ENCODE data around the gene MLLT10. TPM values are rescaled to one million over a fixed set of nuclear protein-coding genes. Genes with fewer than 3 reads are reported as not detected.

Gene MLLT10
- total and polyA plus RNA-seq, 2 experiments from 2014 or later: 16.8 to 34.9 TPM

DNA sequence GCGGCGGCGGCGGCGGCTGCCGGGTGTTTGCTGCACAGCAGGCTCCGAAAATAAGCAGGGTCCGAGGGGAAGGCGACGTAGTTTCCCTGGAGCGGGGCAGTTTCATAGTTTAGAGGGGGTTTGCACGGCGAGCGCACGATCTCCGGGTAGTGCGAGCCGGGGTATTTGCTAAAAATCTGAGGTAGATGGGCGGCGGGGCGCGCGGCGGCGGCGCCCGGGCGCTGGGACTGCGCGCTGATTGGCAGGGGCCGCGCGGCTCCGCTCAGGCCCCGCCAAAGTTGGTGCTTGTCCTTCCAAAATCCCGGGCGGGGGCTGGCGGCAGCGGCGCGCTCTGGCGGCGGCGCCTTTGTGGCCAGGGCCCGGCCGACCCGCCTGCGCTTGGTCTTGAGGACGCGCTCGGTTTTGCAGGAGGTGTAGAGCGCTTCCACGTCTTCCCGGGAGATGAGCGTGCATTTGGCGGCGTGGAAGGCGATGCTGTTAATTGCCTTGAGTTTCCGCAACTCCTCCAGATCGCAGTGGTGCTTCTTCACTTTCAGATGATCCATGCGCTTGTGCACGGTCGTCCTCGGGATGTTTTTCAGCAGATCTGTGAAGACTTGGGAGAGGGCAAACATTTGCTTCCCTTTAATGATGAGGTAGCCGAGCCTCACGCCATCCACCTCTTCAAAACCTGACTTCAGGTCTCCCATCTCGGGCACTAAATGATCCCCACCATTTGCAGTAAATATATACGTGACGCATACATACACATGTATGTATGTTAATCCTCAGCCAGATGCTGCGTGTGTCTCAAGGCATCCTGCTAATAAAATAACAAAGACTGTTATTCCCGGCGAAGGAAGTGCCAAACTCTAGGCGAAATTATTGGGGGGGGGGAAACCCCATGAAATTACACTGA lies 16.6 kb upstream of the MLLT10 start:
- H3K4me3 ChIP-seq: peak overlapping the region; percentile 38
- peak; percentile 52 for DNase-seq (ENCODE audit: low spot score)
- H3K27me3 ChIP-seq: peaks cover 38% of the 10 kb centered on the region
- H4K20me1 ChIP-seq (ENCODE audit: insufficient read depth, poor library complexity, severe bottlenecking): no peaks in the 10 kb centered on the region
- peaks cover 32% of the 10 kb centered on the region for H3K4me1 ChIP-seq (ENCODE audit: insufficient read depth)
- no peaks in the 10 kb centered on the region for H3K9me2 ChIP-seq (replicated peaks; ENCODE audit: insufficient read depth)
- peak overlapping the region; percentile 37 for H2AFZ ChIP-seq
- peaks cover 69% of the 10 kb centered on the region for H3K79me2 ChIP-seq
- no peaks in the 10 kb centered on the region for H3K9me3 ChIP-seq (ENCODE audit: low read depth)
- H3K27ac ChIP-seq: peak overlapping the region; percentile 97
- H3K4me2 ChIP-seq: peak overlapping the region; percentile 87
- 1% methylated on average over 68 of the region's 73 CpGs for WGBS (ENCODE audit: low lambda C conversion rate, missing lambda C conversion rate)
- peak; percentile 79 for TF ChIP-seq EZH2phosphoT487 (IDR thresholded peaks at IDR 0.05; ENCODE audit: low read depth, severe bottlenecking, unreplicated experiment)
- TF ChIP-seq, protein P1, sequence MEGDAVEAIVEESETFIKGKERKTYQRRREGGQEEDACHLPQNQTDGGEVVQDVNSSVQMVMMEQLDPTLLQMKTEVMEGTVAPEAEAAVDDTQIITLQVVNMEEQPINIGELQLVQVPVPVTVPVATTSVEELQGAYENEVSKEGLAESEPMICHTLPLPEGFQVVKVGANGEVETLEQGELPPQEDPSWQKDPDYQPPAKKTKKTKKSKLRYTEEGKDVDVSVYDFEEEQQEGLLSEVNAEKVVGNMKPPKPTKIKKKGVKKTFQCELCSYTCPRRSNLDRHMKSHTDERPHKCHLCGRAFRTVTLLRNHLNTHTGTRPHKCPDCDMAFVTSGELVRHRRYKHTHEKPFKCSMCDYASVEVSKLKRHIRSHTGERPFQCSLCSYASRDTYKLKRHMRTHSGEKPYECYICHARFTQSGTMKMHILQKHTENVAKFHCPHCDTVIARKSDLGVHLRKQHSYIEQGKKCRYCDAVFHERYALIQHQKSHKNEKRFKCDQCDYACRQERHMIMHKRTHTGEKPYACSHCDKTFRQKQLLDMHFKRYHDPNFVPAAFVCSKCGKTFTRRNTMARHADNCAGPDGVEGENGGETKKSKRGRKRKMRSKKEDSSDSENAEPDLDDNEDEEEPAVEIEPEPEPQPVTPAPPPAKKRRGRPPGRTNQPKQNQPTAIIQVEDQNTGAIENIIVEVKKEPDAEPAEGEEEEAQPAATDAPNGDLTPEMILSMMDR (IDR thresholded peaks at IDR 0.05; ENCODE audit: poor library complexity): no peak
- no peaks in the 10 kb centered on the region for H3K36me3 ChIP-seq (replicated peaks; ENCODE audit: insufficient read depth, low read depth)

DNA sequence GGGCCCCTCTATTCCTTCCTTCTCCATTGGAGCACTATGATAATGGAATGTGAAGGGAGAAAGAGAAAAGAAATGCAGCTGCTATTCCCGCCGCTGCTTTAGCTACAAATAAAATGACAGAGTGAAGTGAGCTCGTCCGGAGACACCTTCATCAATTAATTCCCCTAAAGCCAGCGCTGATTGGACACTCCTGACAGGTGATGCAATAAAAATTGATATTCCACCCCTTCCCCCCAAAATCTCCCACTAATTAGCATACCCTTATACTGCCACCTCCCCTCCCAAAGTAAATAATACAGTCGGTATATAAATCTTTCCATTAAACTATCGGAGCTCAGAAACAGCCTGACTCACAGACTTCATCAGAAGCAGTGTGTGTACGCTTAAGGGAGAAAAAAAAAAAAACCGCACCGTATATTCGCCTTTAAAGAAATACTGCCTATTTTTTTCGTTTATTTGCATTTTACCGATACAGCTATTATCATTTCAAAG lies 15.8 kb upstream of the MLLT10 start:
- H3K36me3 ChIP-seq (replicated peaks; ENCODE audit: insufficient read depth, low read depth): no peaks in the 10 kb centered on the region
- DNase-seq (ENCODE audit: low spot score): no peak
- peak overlapping the region; percentile 87 for H3K4me2 ChIP-seq
- no peaks in the 10 kb centered on the region for H4K20me1 ChIP-seq (ENCODE audit: insufficient read depth, poor library complexity, severe bottlenecking)
- TF ChIP-seq, protein P1 (IDR thresholded peaks at IDR 0.05; ENCODE audit: poor library complexity): no peak
- TF ChIP-seq EZH2 (IDR thresholded peaks at IDR 0.05; ENCODE audit: borderline replicate concordance) (no peak), EZH2phosphoT487 (IDR thresholded peaks at IDR 0.05; ENCODE audit: low read depth, severe bottlenecking, unreplicated experiment) (no peak)
- peak overlapping the region; percentile 97 for H3K27ac ChIP-seq
- no peaks in the 10 kb centered on the region for H3K9me3 ChIP-seq (ENCODE audit: low read depth)
- H3K4me1 ChIP-seq (ENCODE audit: insufficient read depth): peaks cover 31% of the 10 kb centered on the region
- no peaks in the 10 kb centered on the region for H3K9me2 ChIP-seq (replicated peaks; ENCODE audit: insufficient read depth)
- H3K79me2 ChIP-seq: peaks cover 64% of the 10 kb centered on the region
- WGBS (ENCODE audit: low lambda C conversion rate, missing lambda C conversion rate): 7% methylated on average over 13 of the region's 13 CpGs
- H2AFZ ChIP-seq: peak overlapping the region; percentile 37
- peaks cover 37% of the 10 kb centered on the region for H3K27me3 ChIP-seq
- H3K4me3 ChIP-seq: peak overlapping the region; percentile 38

DNA sequence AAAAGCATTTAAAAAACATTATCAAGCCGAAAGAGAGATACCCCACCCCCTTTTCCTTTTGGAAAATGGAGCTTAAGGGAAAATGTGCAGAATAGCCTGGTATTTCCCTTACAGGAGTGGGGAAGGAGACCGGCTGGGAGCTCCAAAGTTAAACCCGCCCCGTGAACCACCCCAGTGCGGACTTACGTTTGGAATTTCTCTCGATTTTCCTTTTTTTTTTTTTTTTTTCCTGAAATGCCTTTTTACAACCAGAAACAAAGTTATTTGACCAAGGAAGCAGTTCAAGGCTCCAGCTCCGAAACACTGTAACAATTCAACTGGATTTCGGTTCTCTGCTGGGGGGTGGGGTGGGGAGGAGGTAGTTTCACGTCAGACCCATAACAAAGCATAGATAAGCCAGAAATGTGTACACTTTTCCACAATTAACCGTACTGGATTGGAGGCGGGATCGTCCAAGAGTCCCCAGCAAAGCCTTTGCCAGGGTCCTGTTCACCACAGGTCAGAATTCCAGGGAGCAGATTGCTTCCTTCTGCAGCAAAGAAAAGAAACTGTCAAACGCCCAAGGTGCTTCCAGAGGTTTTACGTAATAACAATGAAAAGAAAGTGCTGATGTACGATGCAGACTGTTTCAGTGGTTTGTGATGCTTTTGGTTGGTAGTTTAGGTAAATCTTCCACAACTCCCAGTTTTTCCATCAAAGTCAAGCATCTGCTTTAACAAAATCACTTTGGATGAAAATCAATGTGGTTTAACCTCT lies 15.2 kb upstream of the MLLT10 start:
- TF ChIP-seq, protein P1 (IDR thresholded peaks at IDR 0.05; ENCODE audit: poor library complexity): no peak
- TF ChIP-seq EZH2 (IDR thresholded peaks at IDR 0.05; ENCODE audit: borderline replicate concordance) (no peak), EZH2phosphoT487 (IDR thresholded peaks at IDR 0.05; ENCODE audit: low read depth, severe bottlenecking, unreplicated experiment) (peak; percentile 83)
- H3K79me2 ChIP-seq: peaks cover 58% of the 10 kb centered on the region
- H3K36me3 ChIP-seq (replicated peaks; ENCODE audit: insufficient read depth, low read depth): no peaks in the 10 kb centered on the region
- WGBS (ENCODE audit: low lambda C conversion rate, missing lambda C conversion rate): 3% methylated on average over 16 of the region's 16 CpGs
- H3K9me2 ChIP-seq (replicated peaks; ENCODE audit: insufficient read depth): no peaks in the 10 kb centered on the region
- peaks cover 34% of the 10 kb centered on the region for H3K27me3 ChIP-seq
- peaks cover 28% of the 10 kb centered on the region for H3K4me1 ChIP-seq (ENCODE audit: insufficient read depth)
- H3K4me2 ChIP-seq: peak overlapping the region; percentile 87
- no peaks in the 10 kb centered on the region for H3K9me3 ChIP-seq (ENCODE audit: low read depth)
- peak; percentile 52 for DNase-seq (ENCODE audit: low spot score)
- peak overlapping the region; percentile 65 for H2AFZ ChIP-seq
- peak overlapping the region; percentile 38 for H3K4me3 ChIP-seq
- H4K20me1 ChIP-seq (ENCODE audit: insufficient read depth, poor library complexity, severe bottlenecking): no peaks in the 10 kb centered on the region
- peak overlapping the region; percentile 97 for H3K27ac ChIP-seq

All from hepatocyte (in vitro differentiated cells).